ENCODE data around the gene INPP5J. TPM values are rescaled to one million over a fixed set of nuclear protein-coding genes. Genes with fewer than 3 reads are reported as not detected.

Gene INPP5J
- total and polyA plus RNA-seq, 12 donors: 7.9 to 31.7 (median 16.9) TPM

DNA sequence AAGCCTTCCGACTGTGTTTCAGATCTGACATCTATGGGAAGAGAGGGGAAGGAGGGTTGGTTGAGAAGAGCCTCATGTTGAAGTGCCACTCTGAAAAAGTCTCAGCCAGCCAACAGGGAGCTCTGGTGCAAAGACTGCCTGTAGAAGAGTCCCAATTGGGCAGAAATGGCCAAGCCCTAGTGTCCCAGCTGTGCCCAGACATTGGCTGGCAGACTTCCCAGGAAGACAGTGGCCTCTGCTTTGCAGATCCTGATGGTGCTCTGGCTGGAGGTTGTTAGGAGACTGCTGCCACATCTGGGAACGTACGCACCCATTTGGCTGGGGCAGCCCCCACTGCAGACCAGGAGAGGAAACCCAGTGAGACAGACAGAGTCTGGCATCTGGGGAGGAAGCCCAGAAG is 20.8 kb downstream of the INPP5J start:
- Histone ChIP-seq H3K9me3 (peaks cover 0 to 15% (median 0%) of the 10 kb centered on the region in 11 donors), H3K36me3 (no peaks in the 10 kb centered on the region), H3K27me3 (peaks cover 0 to 17% (median 5%) of the 10 kb centered on the region in 7 donors), H3K4me1 (peaks cover 0 to 22% (median 5%) of the 10 kb centered on the region in 9 donors), H3K27ac (no peak overlapping the region), H3K4me3 (no peak overlapping the region)
- TF ChIP-seq, protein P1, sequence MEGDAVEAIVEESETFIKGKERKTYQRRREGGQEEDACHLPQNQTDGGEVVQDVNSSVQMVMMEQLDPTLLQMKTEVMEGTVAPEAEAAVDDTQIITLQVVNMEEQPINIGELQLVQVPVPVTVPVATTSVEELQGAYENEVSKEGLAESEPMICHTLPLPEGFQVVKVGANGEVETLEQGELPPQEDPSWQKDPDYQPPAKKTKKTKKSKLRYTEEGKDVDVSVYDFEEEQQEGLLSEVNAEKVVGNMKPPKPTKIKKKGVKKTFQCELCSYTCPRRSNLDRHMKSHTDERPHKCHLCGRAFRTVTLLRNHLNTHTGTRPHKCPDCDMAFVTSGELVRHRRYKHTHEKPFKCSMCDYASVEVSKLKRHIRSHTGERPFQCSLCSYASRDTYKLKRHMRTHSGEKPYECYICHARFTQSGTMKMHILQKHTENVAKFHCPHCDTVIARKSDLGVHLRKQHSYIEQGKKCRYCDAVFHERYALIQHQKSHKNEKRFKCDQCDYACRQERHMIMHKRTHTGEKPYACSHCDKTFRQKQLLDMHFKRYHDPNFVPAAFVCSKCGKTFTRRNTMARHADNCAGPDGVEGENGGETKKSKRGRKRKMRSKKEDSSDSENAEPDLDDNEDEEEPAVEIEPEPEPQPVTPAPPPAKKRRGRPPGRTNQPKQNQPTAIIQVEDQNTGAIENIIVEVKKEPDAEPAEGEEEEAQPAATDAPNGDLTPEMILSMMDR (IDR thresholded peaks at IDR 0.05): no peak
- ATAC-seq (peak in 6 of 8 donors; percentile 17 to 54 (median 34)), DNase-seq (peak in 1 of 2 donors; percentile 23)
- 66 to 80% methylated on average over 3 of the region's 3 CpGs for WGBS, 2 donors
- intact Hi-C loops (cut with DNase I): loop anchor here in 6 of 10 donors (5.0 to 10.0 kb wide), 5 partner anchors 49 to 509 kb away; partner anchors contain the start of gene SLC35E4 (in 1 of the 6)

DNA sequence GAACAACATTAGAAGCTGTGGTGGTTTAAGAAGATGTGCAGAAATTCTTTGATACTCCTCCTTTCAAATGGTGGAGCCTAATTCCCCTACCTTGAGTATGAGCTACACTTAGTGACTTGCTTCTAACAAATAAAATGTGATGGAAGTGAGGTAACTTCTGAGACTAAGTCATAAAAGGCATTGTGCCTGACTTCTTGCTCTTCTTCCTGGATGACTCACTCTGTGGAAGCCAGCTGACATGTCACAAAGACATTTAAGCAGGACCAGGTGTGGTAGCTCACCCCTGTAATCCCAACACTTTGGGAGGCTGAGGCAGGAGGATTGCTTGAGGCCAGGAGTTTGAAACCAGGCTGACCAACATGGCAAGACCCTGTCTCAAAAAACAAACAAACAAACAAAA is 21.5 kb downstream of the INPP5J start:
- no peak for ATAC-seq
- DNase-seq: no peak
- Histone ChIP-seq H3K27ac (no peak overlapping the region), H3K36me3 (no peaks in the 10 kb centered on the region), H3K4me1 (peaks cover 0 to 29% (median 12%) of the 10 kb centered on the region in 9 donors), H3K4me3 (no peak overlapping the region), H3K27me3 (peaks cover 0 to 10% (median 5%) of the 10 kb centered on the region in 7 donors), H3K9me3 (peaks cover 0 to 15% (median 0%) of the 10 kb centered on the region in 11 donors)
- intact Hi-C loops (cut with DNase I): loop anchor here in 6 of 10 donors (5.0 to 10.0 kb wide), 5 partner anchors 49 to 509 kb away; partner anchors contain the start of gene SLC35E4 (in 1 of the 6)
- TF ChIP-seq, protein P1 (IDR thresholded peaks at IDR 0.05): no peak

DNA sequence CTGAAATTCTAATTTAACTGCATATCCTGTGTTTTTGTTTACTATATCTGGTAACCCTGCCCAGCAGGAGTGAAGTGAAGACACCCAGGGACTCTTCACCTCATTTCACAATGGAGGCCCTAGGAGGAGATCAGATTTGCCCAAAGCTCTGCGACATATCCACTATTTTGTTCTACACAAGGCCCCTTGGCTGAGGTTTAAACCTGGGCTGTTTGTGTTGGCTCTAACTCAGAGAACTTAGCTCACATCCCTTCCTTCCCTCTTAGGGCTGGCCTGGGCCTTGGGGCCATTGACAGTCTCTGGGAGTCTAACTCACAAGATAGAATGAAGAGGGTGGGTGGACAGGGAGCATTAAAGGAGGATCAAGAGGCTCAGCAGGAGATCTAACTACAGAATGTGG is 25.7 kb downstream of the INPP5J start:
- 42 to 53% methylated on average over 1 of the region's 1 CpG for WGBS, 2 donors
- DNase-seq (peak in 1 of 2 donors; percentile 49), ATAC-seq (peak; percentile 63 to 92 (median 87))
- intact Hi-C loops (cut with DNase I): loop anchor here (1.0 to 10.0 kb wide), 15 partner anchors 36 to 514 kb away; partner anchors contain the start of genes SELENOM (in 5 of the 10), MORC2 (in 1 of the 10), SLC35E4 (in 1 of the 10) and TUG1 (in 1 of the 10)
- Histone ChIP-seq H3K9me3 (peaks cover 0 to 15% (median 0%) of the 10 kb centered on the region in 11 donors), H3K27me3 (no peaks in the 10 kb centered on the region), H3K4me1 (peaks cover 0 to 22% (median 12%) of the 10 kb centered on the region in 9 donors), H3K36me3 (no peaks in the 10 kb centered on the region), H3K4me3 (no peak overlapping the region), H3K27ac (peak overlapping the region; percentile 2 to 82 (median 77))
- TF ChIP-seq, protein P1 (IDR thresholded peaks at IDR 0.05): no peak

DNA sequence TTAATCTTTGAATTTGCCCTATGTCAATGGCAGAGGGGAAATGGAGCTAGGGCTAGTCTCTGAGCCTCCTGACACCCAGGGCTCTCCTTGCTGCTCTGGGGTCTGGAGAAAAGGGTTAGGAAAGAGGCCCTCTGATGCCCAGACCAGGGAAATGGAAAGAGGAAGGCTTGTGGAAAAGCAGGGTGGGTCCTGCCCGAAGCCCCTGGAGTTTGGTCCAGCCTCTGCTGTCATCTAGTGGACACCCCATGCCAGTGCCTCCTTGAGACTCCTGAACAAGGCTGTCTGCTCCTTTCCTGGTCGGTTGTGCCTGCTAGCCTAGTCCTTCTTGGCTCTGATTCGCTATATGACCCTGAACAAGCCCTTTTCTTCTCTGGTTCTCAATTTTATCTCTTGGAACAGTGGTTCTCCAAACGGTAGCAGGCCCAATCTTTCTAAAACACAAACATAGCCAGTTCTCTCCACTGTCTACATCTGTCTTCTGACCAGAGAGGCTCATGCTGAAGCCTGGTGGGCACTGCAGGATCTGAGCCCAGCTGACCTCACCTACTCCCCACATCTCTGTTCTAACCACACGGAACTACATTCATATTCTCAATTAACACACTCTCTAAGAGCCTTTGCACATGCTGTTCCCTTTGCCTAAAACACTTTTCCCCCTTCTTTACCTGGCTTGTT is 26.3 kb downstream of the INPP5J start:
- WGBS, 2 donors: 16 to 20% methylated on average over 5 of the region's 5 CpGs
- ATAC-seq (peak; percentile 92 to 99 (median 96)), DNase-seq (peak; percentile 72 to 84)
- peaks cover 0 to 20% (median 12%) of the 10 kb centered on the region in 9 donors for H3K4me1 ChIP-seq
- no peaks in the 10 kb centered on the region for H3K27me3 ChIP-seq
- no peak overlapping the region for H3K4me3 ChIP-seq
- TF ChIP-seq, protein P1 (IDR thresholded peaks at IDR 0.05): peak in 8 of 9 donors; percentile 83 to 97 (median 92)
- intact Hi-C loops (cut with DNase I): loop anchor here (1.0 to 10.0 kb wide), 16 partner anchors 37 to 514 kb away; partner anchors contain the start of genes SELENOM (in 6 of the 10), MORC2 (in 1 of the 10), SLC35E4 (in 1 of the 10) and TUG1 (in 1 of the 10)
- no peaks in the 10 kb centered on the region for H3K36me3 ChIP-seq
- peak overlapping the region; percentile 2 to 82 (median 77) for H3K27ac ChIP-seq
- H3K9me3 ChIP-seq: peaks cover 0 to 15% (median 0%) of the 10 kb centered on the region in 11 donors

Data from heart right ventricle (tissue), 16 donors.